GM12865 (cell line): ENCODE measurements around the gene STIM2.

Source experiments
- DNase-seq: peaks from one replicate; pipeline ENCODE4 v3.0.0; 2010; ENCODE audit warnings: low read depth
- H3K4me3 ChIP-seq: 2 replicates; pipeline ENCODE4 v1.5.1; 2011; ENCODE audit warnings: mild to moderate bottlenecking, low read depth, low read length, control low read depth
- CTCF ChIP-seq: IDR thresholded peaks from 2 replicates; pipeline ENCODE4 v1.5.1; 2011; ENCODE audit warnings: low read length, control low read depth, low read depth, inconsistent platforms; ENCODE audit not compliant: insufficient read depth; ENCODE audit errors: missing control alignments

Gene STIM2

GRCh38 chr4:27005501-27005900, 144.9 kb downstream of the STIM2 start:
- no peak overlapping the region for H3K4me3 ChIP-seq
- TF ChIP-seq CTCF, result no peak
- no peak for DNase-seq

GRCh38 chr4:27005905-27006590, 145.4 kb downstream of the STIM2 start:
- no peak for DNase-seq
- H3K4me3 ChIP-seq, result no peak overlapping the region
- no peak for TF ChIP-seq CTCF

- no peak for TF ChIP-seq CTCF
- no peak overlapping the region for H3K4me3 ChIP-seq
- DNase-seq, result no peak
Measured at GRCh38 chr4:27006646-27007045, 146.0 kb downstream of the STIM2 start.

GRCh38 chr4:27007507-27007906, 146.9 kb downstream of the STIM2 start:
- no peak overlapping the region for H3K4me3 ChIP-seq
- no peak for TF ChIP-seq CTCF
- no peak for DNase-seq

GRCh38 chr4:27008679-27009078, 148.0 kb downstream of the STIM2 start:
- no peak for TF ChIP-seq CTCF
- no peak overlapping the region for H3K4me3 ChIP-seq
- DNase-seq, result no peak

- no peak for DNase-seq
Measured at GRCh38 chr4:27009539-27009938, 148.9 kb downstream of the STIM2 start.

More at GRCh38 chr4:27009539-27009938, 148.9 kb downstream of the STIM2 start:
- no peak overlapping the region for H3K4me3 ChIP-seq
- no peak for TF ChIP-seq CTCF
